ACC112 (cell line): ENCODE measurements around the gene CLDN18.

Source experiments
- H2AFZ ChIP-seq: fragments of 200-600 bp; sonication (generic); one replicate; pipeline ENCODE4 v1.6.0; 2017; ENCODE audit warnings: antibody characterized with exemption, low read length; ENCODE audit not compliant: unreplicated experiment
- H3K27ac ChIP-seq: fragments of 200-600 bp; sonication (generic); 2 replicates; pipeline ENCODE4 v1.5.1; 2014; ENCODE audit warnings: low read depth, mild to moderate bottlenecking, antibody characterized with exemption, low read length, moderate library complexity
- H3K27me3 ChIP-seq: fragments of 200-600 bp; sonication (generic); 2 replicates; pipeline ENCODE4 v1.6.1; 2014; ENCODE audit warnings: mild to moderate bottlenecking, antibody characterized with exemption, low read length, moderate library complexity, mixed read lengths; ENCODE audit not compliant: insufficient read depth
- H3K36me3 ChIP-seq: fragments of 200-600 bp; sonication (generic); 2 replicates; pipeline ENCODE4 v1.6.1; 2016; ENCODE audit warnings: mild to moderate bottlenecking, antibody characterized with exemption, low read length, moderate library complexity, mixed read lengths; ENCODE audit not compliant: insufficient read depth
- H3K4me1 ChIP-seq: fragments of 200-600 bp; sonication (generic); one replicate; pipeline ENCODE4 v1.6.1; 2016; ENCODE audit warnings: low read length, mixed read lengths; ENCODE audit not compliant: insufficient read depth, unreplicated experiment, control insufficient read depth
- H3K4me3 ChIP-seq: fragments of 200-600 bp; sonication (generic); 2 replicates; pipeline ENCODE4 v1.5.1; 2014; ENCODE audit warnings: mild to moderate bottlenecking, low read depth, low read length
- H3K79me2 ChIP-seq: fragments of 200-600 bp; sonication (generic); one replicate; pipeline ENCODE4 v1.6.0; 2016; ENCODE audit warnings: low read length; ENCODE audit not compliant: control insufficient read depth, unreplicated experiment, insufficient read depth

Gene CLDN18

GRCh38 chr3:138009476-138010272 lies at the start of gene CLDN18:
Gene CLDN18, plus strand, starts transcription at chr3:138010165. Its CDS starts 61 bp downstream, at chr3:138010226.
- no peak within 1 kb of the TSS for H2AFZ ChIP-seq
- no peaks in the 10 kb centered on the region for H3K27me3 ChIP-seq
- H3K4me1 ChIP-seq: peaks cover 4% of the 10 kb centered on the region
- no peak within 1 kb of the TSS for H3K4me3 ChIP-seq
- H3K79me2 ChIP-seq: no peaks in the 10 kb centered on the region
- H3K27ac ChIP-seq: no peak within 1 kb of the TSS
- no peaks in the 10 kb centered on the region for H3K36me3 ChIP-seq

DNA sequence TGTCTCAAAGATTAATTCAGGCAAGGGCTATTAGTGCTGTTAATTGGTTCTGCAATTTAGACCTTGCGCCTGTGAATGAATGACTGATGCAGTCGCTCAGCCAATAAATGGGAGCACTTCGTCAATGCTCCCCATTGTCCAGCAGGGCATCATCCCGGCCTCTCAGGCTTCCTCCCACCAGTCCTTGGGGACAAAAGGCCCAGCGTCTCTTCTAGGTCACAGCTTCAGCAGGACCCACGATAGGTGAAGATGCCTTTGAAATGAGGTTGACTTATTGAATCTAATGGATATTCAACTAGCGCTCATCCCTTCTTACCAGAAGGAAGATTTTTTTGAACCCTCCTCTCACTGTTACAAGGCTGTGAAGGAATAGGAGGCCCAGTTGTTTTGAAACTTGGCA lies 47.7 kb upstream of the CLDN18 start:
- Histone ChIP-seq H3K4me1 (no peaks in the 10 kb centered on the region), H3K27ac (no peak overlapping the region), H2AFZ (no peak overlapping the region), H3K79me2 (no peaks in the 10 kb centered on the region), H3K27me3 (peaks cover 57% of the 10 kb centered on the region), H3K36me3 (no peaks in the 10 kb centered on the region), H3K4me3 (no peak overlapping the region)

- Histone ChIP-seq H3K4me3 (no peak overlapping the region), H2AFZ (no peak overlapping the region), H3K4me1 (no peaks in the 10 kb centered on the region), H3K27ac (no peak overlapping the region), H3K27me3 (peaks cover 48% of the 10 kb centered on the region), H3K36me3 (no peaks in the 10 kb centered on the region), H3K79me2 (no peaks in the 10 kb centered on the region)
Observed at GRCh38 chr3:137963463-137963862, 46.5 kb upstream of the CLDN18 start.

GRCh38 chr3:137970914-137971831 lies 38.8 kb upstream of the CLDN18 start:
- Histone ChIP-seq H2AFZ (no peak overlapping the region), H3K79me2 (no peaks in the 10 kb centered on the region), H3K4me3 (no peak overlapping the region), H3K27me3 (peaks cover 29% of the 10 kb centered on the region), H3K4me1 (no peaks in the 10 kb centered on the region), H3K27ac (no peak overlapping the region), H3K36me3 (no peaks in the 10 kb centered on the region)

DNA sequence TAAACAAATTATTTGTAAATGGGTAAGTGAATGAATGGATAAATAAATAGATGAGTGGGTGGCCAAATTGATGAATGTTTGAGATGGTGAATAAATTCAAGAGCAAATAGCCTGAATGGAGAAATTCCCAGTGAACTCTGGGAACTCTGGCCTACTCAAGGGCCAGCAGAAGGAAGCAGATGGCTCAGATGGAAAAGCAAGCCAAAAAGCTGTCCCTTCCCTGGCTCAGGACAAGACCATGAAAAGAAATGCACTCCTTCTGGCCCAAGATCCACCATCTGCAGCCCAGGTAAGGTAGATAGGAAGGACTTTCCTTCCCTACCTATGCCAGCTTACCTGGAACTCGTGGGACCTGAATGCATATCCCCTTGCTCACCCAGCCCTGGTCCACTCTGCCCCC lies 37.6 kb upstream of the CLDN18 start:
- Histone ChIP-seq H3K27ac (no peak overlapping the region), H3K36me3 (no peaks in the 10 kb centered on the region), H3K4me1 (no peaks in the 10 kb centered on the region), H3K79me2 (no peaks in the 10 kb centered on the region), H3K4me3 (no peak overlapping the region), H3K27me3 (peaks cover 36% of the 10 kb centered on the region), H2AFZ (no peak overlapping the region)

DNA sequence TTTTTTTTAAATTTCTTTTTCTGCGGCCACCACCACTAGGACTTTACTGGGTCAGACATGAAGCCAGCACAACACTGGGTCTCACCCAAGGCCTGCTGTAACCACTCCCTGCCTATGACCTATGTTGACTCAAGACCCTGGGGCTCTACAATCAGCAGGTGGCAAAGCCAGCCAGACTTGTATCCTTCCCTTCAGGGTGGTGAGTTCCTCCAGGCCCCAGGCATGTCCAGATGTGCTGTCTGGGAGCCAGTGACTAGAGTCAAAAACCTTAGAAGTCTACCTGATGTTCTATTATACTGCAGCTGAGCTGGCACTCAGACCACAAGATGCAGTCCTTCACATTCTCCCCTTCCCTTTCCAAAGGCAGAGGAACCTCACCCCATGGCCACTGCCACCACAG lies 31.6 kb upstream of the CLDN18 start:
- Histone ChIP-seq H3K79me2 (no peaks in the 10 kb centered on the region), H3K27ac (no peak overlapping the region), H3K27me3 (peaks cover 25% of the 10 kb centered on the region)

GRCh38 chr3:137987723-137988122 lies 22.2 kb upstream of the CLDN18 start:
- Histone ChIP-seq H3K36me3 (no peaks in the 10 kb centered on the region), H3K27ac (no peak overlapping the region), H3K4me3 (no peak overlapping the region), H2AFZ (no peak overlapping the region), H3K4me1 (no peaks in the 10 kb centered on the region), H3K27me3 (no peaks in the 10 kb centered on the region), H3K79me2 (no peaks in the 10 kb centered on the region)

More for the DNA sequence above, 31.6 kb upstream of the CLDN18 start:
- Histone ChIP-seq H2AFZ (no peak overlapping the region), H3K4me3 (no peak overlapping the region), H3K4me1 (no peaks in the 10 kb centered on the region), H3K36me3 (no peaks in the 10 kb centered on the region)

DNA sequence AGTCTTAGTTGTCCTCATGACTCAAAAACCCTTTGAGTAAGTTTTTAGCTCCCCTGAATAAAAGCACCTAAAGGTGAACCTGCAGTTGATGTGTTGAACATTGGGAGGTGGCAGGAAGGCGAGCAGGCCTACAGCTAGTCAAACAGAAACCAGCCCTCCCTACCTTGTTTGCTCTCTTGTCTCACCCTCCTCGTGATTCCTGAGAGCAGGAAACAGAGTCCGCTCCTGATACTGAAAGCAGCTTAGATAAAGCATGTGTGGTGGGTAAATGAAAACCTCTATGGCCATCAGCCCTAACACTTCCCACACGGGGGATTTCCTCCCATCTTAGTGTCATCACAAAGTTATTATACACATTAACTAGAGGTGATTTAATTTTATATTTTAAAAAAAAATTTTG lies 21.8 kb upstream of the CLDN18 start:
- H3K36me3 ChIP-seq: no peaks in the 10 kb centered on the region
- H3K79me2 ChIP-seq: no peaks in the 10 kb centered on the region
- no peak overlapping the region for H3K4me3 ChIP-seq
- H2AFZ ChIP-seq: no peak overlapping the region
- H3K27me3 ChIP-seq: no peaks in the 10 kb centered on the region
- no peaks in the 10 kb centered on the region for H3K4me1 ChIP-seq
- H3K27ac ChIP-seq: no peak overlapping the region

DNA sequence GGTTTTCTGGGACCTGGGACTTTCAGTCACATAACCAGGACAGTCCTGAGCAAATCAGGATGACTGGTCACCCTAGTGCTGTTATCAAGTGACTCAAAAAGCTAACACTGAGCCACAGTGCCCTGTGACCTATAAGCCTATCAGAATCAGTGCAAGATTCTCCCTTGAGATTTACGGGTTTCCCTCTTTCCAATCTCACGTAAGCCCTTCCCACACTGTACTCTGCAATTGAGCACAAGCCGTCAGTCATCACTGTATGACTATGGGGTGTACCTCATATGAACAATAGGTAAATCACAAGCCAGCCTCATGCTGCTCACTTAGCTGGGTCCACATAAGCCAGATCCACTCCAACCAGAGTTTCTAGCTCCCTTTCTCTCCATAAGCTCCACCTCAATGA lies 21.0 kb upstream of the CLDN18 start:
- H3K4me3 ChIP-seq: no peak overlapping the region
- no peak overlapping the region for H3K27ac ChIP-seq
- no peak overlapping the region for H2AFZ ChIP-seq
- no peaks in the 10 kb centered on the region for H3K4me1 ChIP-seq
- H3K79me2 ChIP-seq: no peaks in the 10 kb centered on the region
- no peaks in the 10 kb centered on the region for H3K27me3 ChIP-seq
- no peaks in the 10 kb centered on the region for H3K36me3 ChIP-seq

GRCh38 chr3:137990427-137990826 lies 19.5 kb upstream of the CLDN18 start:
- Histone ChIP-seq H2AFZ (no peak overlapping the region), H3K4me1 (no peaks in the 10 kb centered on the region), H3K27ac (no peak overlapping the region), H3K4me3 (no peak overlapping the region), H3K27me3 (no peaks in the 10 kb centered on the region), H3K79me2 (no peaks in the 10 kb centered on the region), H3K36me3 (no peaks in the 10 kb centered on the region)
